RWPE1 (cell line): ENCODE measurements around the gene AP4B1.
A peak's percentile ranks its signal among the peaks of the same experiment; 100 is the strongest.

Experiments used
- CTCF ChIA-PET: fragments of 350-600 bp; sonication (Branson Sonifier 250); formaldehyde crosslinking; extraction: SDS; loops from one replicate; lab custom pipeline; 2021; lab: Yijun Ruan, JAX
- POLR2A ChIA-PET: fragments of 400-600 bp; formaldehyde crosslinking; extraction: SDS; loops from one replicate; lab custom pipeline; 2020; ENCODE audit warnings: antibody characterized with exemption; ENCODE audit not compliant: low non-redundant PET; lab: Yijun Ruan, JAX
- DNase-seq: peaks from one replicate; pipeline ENCODE4 v3.0.0; 2012; ENCODE audit warnings: low spot score
- H3K27ac ChIP-seq: fragments of 450-650 bp; 2 replicates; pipeline ENCODE4 v1.5.1; 2017
- CTCF ChIP-seq: fragments of 450-650 bp; conservative IDR thresholded peaks from 2 replicates; pipeline ENCODE4 v1.5.1; 2017; ENCODE audit warnings: low read depth, mild to moderate bottlenecking

Gene AP4B1

DNA sequence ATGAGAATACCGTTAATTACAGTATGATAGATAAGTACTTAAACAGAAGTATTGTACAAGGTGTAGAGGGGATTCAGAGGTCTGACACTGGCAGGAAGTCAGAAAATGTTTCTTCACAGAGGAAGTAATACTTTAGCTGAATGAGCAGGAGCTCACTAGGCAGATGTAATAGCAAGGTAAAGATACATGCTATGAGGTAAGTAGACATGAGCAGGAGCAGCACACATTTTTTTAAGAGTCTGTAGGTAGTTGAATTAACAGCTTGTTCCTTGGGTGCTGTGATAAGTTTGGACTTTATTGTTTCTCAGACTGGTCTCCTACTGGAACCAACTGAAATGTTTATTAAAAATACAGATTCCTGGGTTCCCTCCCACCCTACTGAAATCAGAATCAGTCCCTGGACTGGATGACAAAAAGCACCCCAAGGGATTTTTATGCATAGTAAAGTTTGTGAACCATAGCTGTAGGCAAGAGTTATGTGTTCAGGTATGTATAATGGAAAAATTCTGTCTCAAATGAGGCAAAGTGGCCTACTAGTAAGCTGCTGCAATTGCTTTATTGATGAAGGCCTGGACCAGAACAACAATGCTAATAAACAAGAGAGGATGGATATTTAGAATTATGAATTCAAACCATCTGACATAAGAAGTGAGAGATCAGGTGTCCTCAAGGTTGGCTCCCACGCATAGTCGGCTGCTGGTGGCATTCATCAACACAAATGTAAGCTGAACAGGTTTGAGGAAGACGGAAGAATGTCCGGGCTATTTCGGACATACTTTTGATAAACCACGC lies 902 bp downstream of the AP4B1 start:
- H3K27ac ChIP-seq = peak overlapping the region; percentile 94
- ChIA-PET POLR2A (interaction anchor here (2.4 kb wide), 1 partner anchor 27 kb away, joined by 19 read pairs; the partner anchor contains the start of gene HIPK1), CTCF (interaction anchor here (0.6 to 2.8 kb wide), 2 partner anchors 26 to 622 kb away, joined by 4 to 16 read pairs; partner anchors contain the start of gene HIPK1)
- TF ChIP-seq CTCF = no peak
- DNase-seq = no peak

DNA sequence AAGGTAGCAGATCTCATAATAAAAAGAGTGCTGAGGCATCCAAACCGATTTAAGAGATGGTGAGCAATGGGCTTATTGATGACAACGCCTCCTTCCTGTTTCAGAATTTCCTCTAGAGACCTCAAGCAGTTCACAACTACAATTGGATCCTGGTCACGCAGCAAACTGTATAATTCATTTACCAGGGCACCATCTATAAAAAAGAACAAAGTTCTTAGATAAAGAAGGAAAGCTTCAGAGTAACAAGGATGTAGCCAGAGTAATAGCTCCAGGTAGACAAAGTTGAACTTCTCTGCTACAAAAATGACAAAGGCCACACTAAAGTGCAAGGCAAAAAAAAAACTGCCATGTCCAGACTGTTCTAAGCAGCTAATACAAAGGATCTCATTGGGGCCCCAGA lies 3.4 kb downstream of the AP4B1 start:
- ChIA-PET POLR2A (no interaction called here), CTCF (interaction anchor here (0.6 kb wide), 1 partner anchor 1041 kb away, joined by 3 read pairs; no protein-coding TSS in a partner anchor)
- H3K27ac ChIP-seq = no peak overlapping the region
- no peak for DNase-seq
- TF ChIP-seq CTCF = no peak

GRCh38 chr1:113899111-113899510 lies 5.5 kb downstream of the AP4B1 start:
- ChIA-PET CTCF (no interaction called here), POLR2A (no interaction called here)
- DNase-seq = no peak
- no peak for TF ChIP-seq CTCF
- H3K27ac ChIP-seq = no peak overlapping the region

DNA sequence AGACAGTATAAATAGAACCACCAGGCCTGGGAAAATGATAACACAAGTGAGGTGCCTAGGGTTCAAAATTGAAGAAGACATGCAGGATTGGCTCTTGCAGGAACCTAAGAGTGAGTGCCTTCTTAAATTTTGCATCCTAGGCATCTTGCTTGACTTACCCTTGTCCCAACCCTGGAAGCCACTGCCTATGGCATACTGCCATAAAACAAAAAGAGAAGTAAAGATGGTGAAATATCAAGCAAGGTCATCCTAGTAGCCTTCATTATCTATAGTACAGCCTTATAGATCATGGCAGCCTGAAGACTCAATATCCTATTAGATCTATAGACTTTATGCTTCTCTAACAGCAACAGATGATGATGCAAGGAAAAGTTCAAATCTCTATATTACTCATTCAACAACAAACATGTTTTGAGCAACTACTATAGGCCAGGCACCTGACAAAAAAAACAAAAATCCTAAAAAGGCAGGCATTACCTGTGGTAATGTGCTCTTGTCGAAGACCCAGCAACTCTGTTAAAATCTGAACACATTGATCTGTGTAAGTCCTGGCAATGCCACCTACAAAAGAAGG lies 6.3 kb downstream of the AP4B1 start:
- no peak for DNase-seq
- POLR2A ChIA-PET = no interaction called here
- CTCF ChIA-PET = no interaction called here
- H3K27ac ChIP-seq = no peak overlapping the region
- TF ChIP-seq CTCF = no peak

DNA sequence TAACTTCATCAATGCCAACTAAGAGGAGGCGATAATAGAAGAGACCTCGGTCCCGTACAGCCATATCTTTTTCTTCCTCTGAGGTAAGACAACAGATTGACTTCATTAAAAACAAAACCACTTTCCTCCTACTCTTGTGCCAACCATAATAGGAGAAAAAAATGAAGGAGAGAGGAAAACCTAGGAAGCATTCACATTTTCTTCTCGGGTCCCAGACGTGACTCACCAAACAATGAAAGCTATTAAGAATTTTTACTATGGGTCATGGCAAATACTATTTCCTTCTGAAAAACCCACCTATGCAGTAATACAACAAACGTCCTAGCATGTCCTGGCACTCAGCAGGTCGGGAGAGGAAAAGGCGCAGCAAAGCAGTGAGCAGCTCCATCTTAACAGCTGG lies 8.6 kb downstream of the AP4B1 start:
- POLR2A ChIA-PET = no interaction called here
- no peak for TF ChIP-seq CTCF
- CTCF ChIA-PET = interaction anchor here (0.6 kb wide), 1 partner anchor 43 kb away, joined by 3 read pairs; no protein-coding TSS in a partner anchor
- no peak for DNase-seq
- H3K27ac ChIP-seq = no peak overlapping the region

DNA sequence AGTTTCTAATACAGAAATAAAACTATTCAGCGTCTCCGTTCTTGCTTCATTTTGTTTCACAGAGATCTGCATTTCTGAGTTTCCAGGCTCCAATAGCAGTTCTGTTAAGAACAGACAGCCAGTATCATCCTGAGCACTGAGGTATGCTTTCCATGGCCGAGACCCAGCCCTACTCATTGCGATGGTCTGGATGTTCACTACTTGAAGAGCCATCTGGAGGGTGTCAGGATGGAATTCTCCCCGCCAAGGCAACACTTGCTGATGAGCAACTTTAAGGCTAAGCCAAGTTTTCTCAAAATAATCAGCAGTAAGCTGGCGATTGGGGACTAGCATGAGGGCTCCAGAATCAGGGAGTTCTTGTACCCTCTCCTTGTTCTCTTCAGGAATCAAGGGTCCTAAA lies 9.5 kb downstream of the AP4B1 start:
- CTCF ChIA-PET = no interaction called here
- H3K27ac ChIP-seq = no peak overlapping the region
- DNase-seq = no peak
- POLR2A ChIA-PET = no interaction called here
- no peak for TF ChIP-seq CTCF
